Calu3 (cell line): Measurements from ENCODE around the gene FREM3. TPM values are rescaled to one million over a fixed set of nuclear protein-coding genes. Genes with fewer than 3 reads are reported as not detected.

Experiments
- BruUV-seq: library from RNA; stranded (reverse); fragments of 400-500 nt; replicated peaks from 2 replicates; lab custom pipeline; 2021; lab: Mats Ljungman, UMichigan
- CTCF ChIA-PET: fragments of 300-600 bp; sonication (Branson Sonifier 250); formaldehyde crosslinking; loops from one replicate; lab custom pipeline; 2022; ENCODE audit warnings: antibody characterized with exemption; lab: Charles Lee
- DNase-seq: peaks from one replicate; pipeline ENCODE4 v3.0.0; 2022
- H3K27ac Mint-ChIP-seq: one replicate; pipeline ENCODE4 v1.8.0; 2022; ENCODE audit warnings: mixed read lengths; ENCODE audit not compliant: unreplicated experiment
- H3K27me3 Mint-ChIP-seq: one replicate; pipeline ENCODE4 v1.8.0; 2022; ENCODE audit warnings: mixed read lengths; ENCODE audit not compliant: unreplicated experiment
- H3K36me3 Mint-ChIP-seq: one replicate; pipeline ENCODE4 v1.8.0; 2022; ENCODE audit warnings: mild to moderate bottlenecking, moderate library complexity, mixed read lengths; ENCODE audit not compliant: insufficient read depth, unreplicated experiment
- H3K4me1 Mint-ChIP-seq: one replicate; pipeline ENCODE4 v1.8.0; 2022; ENCODE audit warnings: mild to moderate bottlenecking, low read depth, mixed read lengths; ENCODE audit not compliant: unreplicated experiment
- H3K4me3 Mint-ChIP-seq: one replicate; pipeline ENCODE4 v1.8.0; 2022; ENCODE audit warnings: mild to moderate bottlenecking, low read depth, moderate library complexity, mixed read lengths; ENCODE audit not compliant: unreplicated experiment
- H3K9me3 Mint-ChIP-seq: one replicate; pipeline ENCODE4 v1.8.0; 2022; ENCODE audit warnings: low read depth, mixed read lengths; ENCODE audit not compliant: unreplicated experiment
- intact Hi-C: fragments of 100-400 bp; cut with micrococcal nuclease; formaldehyde crosslinking; loops from one replicate; pipeline ENCODE4 v1.10.0; 2022; ENCODE audit not compliant: unreplicated experiment
- total RNA-seq: library from RNA; stranded (reverse); gene quantifications from 2 replicates; pipeline ENCODE4 v1.2.3, GENCODE V29; 2022
- TF ChIP-seq, protein P1 (sequence below): fragments of 200-600 bp; IDR thresholded peaks from one replicate; pipeline ENCODE4 v1.8.0; 2022; ENCODE audit warnings: antibody characterized with exemption; ENCODE audit not compliant: unreplicated experiment

FREM3 gene
- total RNA-seq, 1 experiment from 2014 or later: not detected

DNA sequence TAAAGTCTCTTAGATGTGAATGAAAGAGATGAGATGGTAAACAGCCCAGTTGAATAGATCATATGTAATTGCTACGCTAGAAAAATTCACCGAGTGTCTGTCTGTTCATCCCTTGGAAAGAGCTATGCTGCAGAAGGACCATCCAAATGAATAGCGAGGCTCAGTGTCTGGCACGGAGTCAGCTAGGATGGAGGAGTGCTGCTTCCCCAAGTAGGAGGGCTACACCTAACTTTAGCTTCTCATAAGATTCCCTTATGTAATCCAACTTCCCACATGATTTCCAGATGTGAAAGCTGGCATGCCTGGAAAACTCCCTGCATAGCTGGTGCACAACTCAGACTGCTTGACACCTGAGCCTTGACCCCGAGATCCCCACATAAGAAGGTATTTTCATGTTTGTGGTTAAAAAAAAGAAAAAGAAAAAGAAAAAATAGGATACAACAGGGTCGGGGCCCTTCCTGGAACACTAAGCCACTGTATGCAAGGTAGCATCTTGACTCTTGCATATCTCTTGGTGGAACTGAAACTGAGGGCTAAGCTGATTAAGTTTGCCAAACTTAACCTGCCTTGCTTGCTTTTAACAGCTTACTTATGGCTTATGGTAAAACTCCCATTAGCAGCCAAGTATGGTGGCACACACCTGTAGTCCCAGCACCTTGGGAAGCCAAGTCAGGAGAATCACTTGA, 82.3 kb downstream of the FREM3 start:
- intact Hi-C loops: no loop called here
- CTCF ChIA-PET: no interaction called here
- TF ChIP-seq, protein P1, sequence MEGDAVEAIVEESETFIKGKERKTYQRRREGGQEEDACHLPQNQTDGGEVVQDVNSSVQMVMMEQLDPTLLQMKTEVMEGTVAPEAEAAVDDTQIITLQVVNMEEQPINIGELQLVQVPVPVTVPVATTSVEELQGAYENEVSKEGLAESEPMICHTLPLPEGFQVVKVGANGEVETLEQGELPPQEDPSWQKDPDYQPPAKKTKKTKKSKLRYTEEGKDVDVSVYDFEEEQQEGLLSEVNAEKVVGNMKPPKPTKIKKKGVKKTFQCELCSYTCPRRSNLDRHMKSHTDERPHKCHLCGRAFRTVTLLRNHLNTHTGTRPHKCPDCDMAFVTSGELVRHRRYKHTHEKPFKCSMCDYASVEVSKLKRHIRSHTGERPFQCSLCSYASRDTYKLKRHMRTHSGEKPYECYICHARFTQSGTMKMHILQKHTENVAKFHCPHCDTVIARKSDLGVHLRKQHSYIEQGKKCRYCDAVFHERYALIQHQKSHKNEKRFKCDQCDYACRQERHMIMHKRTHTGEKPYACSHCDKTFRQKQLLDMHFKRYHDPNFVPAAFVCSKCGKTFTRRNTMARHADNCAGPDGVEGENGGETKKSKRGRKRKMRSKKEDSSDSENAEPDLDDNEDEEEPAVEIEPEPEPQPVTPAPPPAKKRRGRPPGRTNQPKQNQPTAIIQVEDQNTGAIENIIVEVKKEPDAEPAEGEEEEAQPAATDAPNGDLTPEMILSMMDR: no peak
- Mint-ChIP-seq H3K9me3 (no peaks in the 10 kb centered on the region), H3K4me1 (no peaks in the 10 kb centered on the region), H3K4me3 (no peak overlapping the region), H3K27me3 (peaks cover 87% of the 10 kb centered on the region), H3K36me3 (no peaks in the 10 kb centered on the region), H3K27ac (no peak overlapping the region)
- no TSS peak for BruUV-seq
- DNase-seq: no peak

DNA sequence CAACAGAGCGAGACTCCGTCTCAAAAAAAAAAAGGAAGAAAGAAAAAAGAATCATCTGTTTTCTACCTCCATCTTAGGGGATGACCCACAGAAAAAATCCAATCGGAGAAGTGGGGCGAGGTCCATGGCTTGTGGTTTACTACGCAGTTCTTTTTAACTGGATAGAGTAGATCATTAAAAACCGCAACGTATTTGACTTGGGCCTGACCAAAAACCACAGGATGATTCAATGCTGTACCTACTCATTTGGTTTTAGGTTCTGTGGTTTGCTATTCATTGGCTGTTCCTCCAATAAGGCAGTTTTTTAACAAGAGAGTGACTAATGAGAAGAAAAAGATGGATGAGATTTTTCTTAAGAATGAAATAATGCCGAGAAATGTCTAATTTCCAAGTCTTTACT, 83.7 kb downstream of the FREM3 start:
- Mint-ChIP-seq H3K9me3 (no peaks in the 10 kb centered on the region), H3K27me3 (peaks cover 94% of the 10 kb centered on the region), H3K27ac (no peak overlapping the region), H3K4me3 (no peak overlapping the region), H3K36me3 (no peaks in the 10 kb centered on the region), H3K4me1 (no peaks in the 10 kb centered on the region)
- CTCF ChIA-PET: no interaction called here
- peak; percentile 3 for DNase-seq
- TF ChIP-seq, protein P1: no peak
- BruUV-seq: no TSS peak
- intact Hi-C loops: loop anchor here (1.0 kb wide), 1 partner anchor 24 kb away; no protein-coding TSS in a partner anchor

DNA sequence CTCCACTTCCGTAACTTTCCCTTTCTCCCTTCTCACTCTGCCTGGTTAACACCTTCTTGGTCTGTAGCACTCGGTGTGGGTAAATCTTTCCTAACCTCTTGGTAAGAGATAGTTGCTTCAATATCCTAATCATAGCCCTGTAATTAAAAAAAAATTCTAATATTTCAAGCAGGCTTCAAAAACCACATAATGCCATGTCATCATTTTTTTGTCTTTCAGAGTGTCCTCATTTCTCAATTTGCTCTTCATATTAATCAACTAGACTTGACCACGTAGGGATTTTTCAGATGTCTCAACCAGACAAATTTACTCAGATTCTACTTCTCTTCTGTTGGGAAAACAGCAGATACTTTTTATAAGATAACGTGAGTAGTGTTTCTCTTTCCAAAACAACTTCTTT, 91.0 kb downstream of the FREM3 start:
- Mint-ChIP-seq H3K9me3 (no peaks in the 10 kb centered on the region), H3K4me1 (no peaks in the 10 kb centered on the region), H3K36me3 (no peaks in the 10 kb centered on the region), H3K27ac (no peak overlapping the region), H3K27me3 (peaks cover 80% of the 10 kb centered on the region), H3K4me3 (no peak overlapping the region)
- intact Hi-C loops: no loop called here
- CTCF ChIA-PET: no interaction called here
- DNase-seq: no peak
- BruUV-seq: no TSS peak
- TF ChIP-seq, protein P1: no peak

DNA sequence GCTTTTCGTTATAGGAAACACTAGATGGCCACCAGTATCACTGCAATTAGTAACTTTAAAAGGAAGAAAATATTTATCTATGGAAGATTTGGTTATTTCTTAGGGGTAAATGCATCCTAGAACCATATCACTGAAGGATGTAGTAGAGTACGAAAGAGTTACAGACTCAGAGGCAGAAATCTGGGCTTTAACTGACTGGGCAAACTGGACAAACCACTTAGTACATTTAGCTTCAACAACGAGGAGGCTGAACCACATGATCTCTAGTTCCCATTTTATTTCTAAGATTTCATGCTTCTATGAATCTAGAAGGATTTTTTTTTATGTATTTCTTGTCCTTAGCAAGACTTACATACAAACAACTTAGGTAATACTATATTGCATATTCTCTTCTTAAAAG, 94.0 kb downstream of the FREM3 start:
- Mint-ChIP-seq H3K4me3 (no peak overlapping the region), H3K27ac (no peak overlapping the region), H3K36me3 (no peaks in the 10 kb centered on the region), H3K4me1 (no peaks in the 10 kb centered on the region), H3K27me3 (peaks cover 73% of the 10 kb centered on the region), H3K9me3 (no peaks in the 10 kb centered on the region)
- no TSS peak for BruUV-seq
- CTCF ChIA-PET: no interaction called here
- intact Hi-C loops: no loop called here
- TF ChIP-seq, protein P1: no peak
- no peak for DNase-seq
